Upper lobe of left lung (tissue), 4 donors: ENCODE results near the gene TBX20.

Source experiments
- CTCF ChIP-seq, 6 experiments: fragments of 450-650 bp in 4 of 6; fragments of 200-600 bp in 2 of 6; sonication (generic) in 2 of 6; IDR thresholded peaks; one replicate each; pipeline ENCODE4 v1.5.1; 2016 to 2019; ENCODE audit warnings: antibody characterized with exemption in 6 of 6
- EP300 ChIP-seq, 4 donors: sonication (generic); formaldehyde crosslinking; IDR thresholded peaks; one replicate each; pipeline ENCODE4 v1.5.1; 2017; ENCODE audit warnings: antibody characterized with exemption in 4 of 4, control low read depth in 2 of 4
- POLR2A ChIP-seq, 4 donors: fragments of 450-650 bp; IDR thresholded peaks; one replicate each; pipeline ENCODE4 v1.5.1; 2016 to 2017; ENCODE audit warnings: antibody characterized with exemption in 4 of 4, mild to moderate bottlenecking in 2 of 4
- POLR2AphosphoS5 ChIP-seq, 2 donors: sonication (generic); formaldehyde crosslinking; IDR thresholded peaks; one replicate each; pipeline ENCODE4 v1.5.1; 2017; ENCODE audit warnings: antibody characterized with exemption in 2 of 2

- no peak for TF ChIP-seq CTCF (IDR thresholded peaks at IDR 0.05)
- TF ChIP-seq POLR2A (IDR thresholded peaks at IDR 0.05): no peak
- no peak for TF ChIP-seq POLR2AphosphoS5 (IDR thresholded peaks at IDR 0.05)
- TF ChIP-seq EP300 (IDR thresholded peaks at IDR 0.05): no peak
These were observed at the start of gene TBX20 for GRCh38 chr7:35253710-35254495.
